Nucleus accumbens (tissue), 56 donors: Measurements from ENCODE around the gene RTN4.

Source experiments
- DNase-seq, 56 donors: peaks; one replicate each; lab custom pipeline; 2025; lab: John Stamatoyannopoulos, UW

Gene RTN4

GRCh38 chr2:54931473-54931872 is 118.8 kb downstream of the RTN4 start:
- no peak for DNase-seq

GRCh38 chr2:54928719-54929118 is 121.5 kb downstream of the RTN4 start:
- no peak for DNase-seq

- DNase-seq, result no peak
Observed at GRCh38 chr2:54927751-54928615, 122.3 kb downstream of the RTN4 start.

- DNase-seq, result no peak
Observed at GRCh38 chr2:54927085-54927750, 123.0 kb downstream of the RTN4 start.

GRCh38 chr2:54925022-54925421 is 125.2 kb downstream of the RTN4 start:
- no peak for DNase-seq

GRCh38 chr2:54924121-54924520 is 126.1 kb downstream of the RTN4 start:
- no peak for DNase-seq
